Nephron (organoid): Measurements from ENCODE around the gene EFNB2.
A peak's percentile ranks its signal among the peaks of the same experiment; 100 is the strongest.

Experiments
- H3K27ac Mint-ChIP-seq, 3 experiments: 2 replicates each; pipeline ENCODE4 v1.8.0; 2020; ENCODE audit warnings: mixed read lengths in 3 of 3, mild to moderate bottlenecking in 2 of 3, moderate library complexity in 1 of 3
- H3K27me3 Mint-ChIP-seq: 2 replicates; pipeline ENCODE4 v1.8.0; 2021; ENCODE audit warnings: low read depth, mild to moderate bottlenecking, moderate library complexity, mixed read lengths
- H3K36me3 Mint-ChIP-seq: 2 replicates; pipeline ENCODE4 v1.8.0; 2020; ENCODE audit warnings: low read depth, mixed read lengths
- H3K4me1 Mint-ChIP-seq: 2 replicates; pipeline ENCODE4 v1.8.0; 2020; ENCODE audit warnings: mixed read lengths
- H3K4me3 Mint-ChIP-seq, 3 experiments: 2 replicates each; pipeline ENCODE4 v1.8.0; 2020; ENCODE audit warnings: mild to moderate bottlenecking in 3 of 3, mixed read lengths in 3 of 3, moderate library complexity in 2 of 3
- H3K9me3 Mint-ChIP-seq: 2 replicates; pipeline ENCODE4 v1.8.0; 2020; ENCODE audit warnings: mixed read lengths
- TF ChIP-seq, protein P1 (sequence below), 3 experiments: fragments of 200-600 bp; sonication (generic); IDR thresholded peaks; one replicate each; pipeline ENCODE4 v1.5.0; 2021; ENCODE audit warnings: antibody characterized with exemption in 3 of 3; ENCODE audit not compliant: unreplicated experiment in 3 of 3

The EFNB2 gene

DNA sequence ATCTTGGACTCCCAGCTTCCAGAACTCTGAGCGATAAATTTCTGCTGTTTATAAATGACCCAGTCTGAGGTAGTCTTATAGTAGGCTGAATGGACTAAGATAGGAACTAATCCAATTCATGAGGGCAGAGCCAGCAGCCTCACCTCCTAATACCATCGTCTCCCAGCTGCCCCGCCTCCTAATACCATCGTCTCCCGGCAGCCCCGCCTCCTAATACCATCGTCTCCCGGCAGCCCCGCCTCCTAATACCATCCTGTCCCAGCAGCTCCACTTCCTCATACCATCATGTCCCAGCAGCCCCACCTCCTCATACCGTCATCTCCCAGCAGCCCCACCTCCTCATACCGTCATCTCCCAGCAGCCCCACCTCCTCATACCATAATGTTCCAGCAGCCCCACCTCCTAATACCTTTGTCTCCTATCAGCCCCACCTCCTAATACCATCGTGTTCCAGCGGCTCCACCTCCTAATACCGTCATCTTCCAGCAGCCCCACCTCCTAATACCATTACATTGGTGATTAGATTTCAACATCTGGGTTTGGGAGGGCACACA lies 34.9 kb upstream of the EFNB2 start:
- TF ChIP-seq, protein P1, sequence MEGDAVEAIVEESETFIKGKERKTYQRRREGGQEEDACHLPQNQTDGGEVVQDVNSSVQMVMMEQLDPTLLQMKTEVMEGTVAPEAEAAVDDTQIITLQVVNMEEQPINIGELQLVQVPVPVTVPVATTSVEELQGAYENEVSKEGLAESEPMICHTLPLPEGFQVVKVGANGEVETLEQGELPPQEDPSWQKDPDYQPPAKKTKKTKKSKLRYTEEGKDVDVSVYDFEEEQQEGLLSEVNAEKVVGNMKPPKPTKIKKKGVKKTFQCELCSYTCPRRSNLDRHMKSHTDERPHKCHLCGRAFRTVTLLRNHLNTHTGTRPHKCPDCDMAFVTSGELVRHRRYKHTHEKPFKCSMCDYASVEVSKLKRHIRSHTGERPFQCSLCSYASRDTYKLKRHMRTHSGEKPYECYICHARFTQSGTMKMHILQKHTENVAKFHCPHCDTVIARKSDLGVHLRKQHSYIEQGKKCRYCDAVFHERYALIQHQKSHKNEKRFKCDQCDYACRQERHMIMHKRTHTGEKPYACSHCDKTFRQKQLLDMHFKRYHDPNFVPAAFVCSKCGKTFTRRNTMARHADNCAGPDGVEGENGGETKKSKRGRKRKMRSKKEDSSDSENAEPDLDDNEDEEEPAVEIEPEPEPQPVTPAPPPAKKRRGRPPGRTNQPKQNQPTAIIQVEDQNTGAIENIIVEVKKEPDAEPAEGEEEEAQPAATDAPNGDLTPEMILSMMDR (IDR thresholded peaks at IDR 0.05; ENCODE audit: unreplicated experiment in 3 of 3) = no peak
- Mint-ChIP-seq H3K4me3 (peak overlapping the region; percentile 65 to 79 (median 74)), H3K4me1 (peaks cover 25% of the 10 kb centered on the region), H3K27me3 (no peaks in the 10 kb centered on the region), H3K9me3 (no peaks in the 10 kb centered on the region), H3K27ac (peak overlapping the region in 2 of 3 experiments; percentile 33 to 41), H3K36me3 (no peaks in the 10 kb centered on the region)

DNA sequence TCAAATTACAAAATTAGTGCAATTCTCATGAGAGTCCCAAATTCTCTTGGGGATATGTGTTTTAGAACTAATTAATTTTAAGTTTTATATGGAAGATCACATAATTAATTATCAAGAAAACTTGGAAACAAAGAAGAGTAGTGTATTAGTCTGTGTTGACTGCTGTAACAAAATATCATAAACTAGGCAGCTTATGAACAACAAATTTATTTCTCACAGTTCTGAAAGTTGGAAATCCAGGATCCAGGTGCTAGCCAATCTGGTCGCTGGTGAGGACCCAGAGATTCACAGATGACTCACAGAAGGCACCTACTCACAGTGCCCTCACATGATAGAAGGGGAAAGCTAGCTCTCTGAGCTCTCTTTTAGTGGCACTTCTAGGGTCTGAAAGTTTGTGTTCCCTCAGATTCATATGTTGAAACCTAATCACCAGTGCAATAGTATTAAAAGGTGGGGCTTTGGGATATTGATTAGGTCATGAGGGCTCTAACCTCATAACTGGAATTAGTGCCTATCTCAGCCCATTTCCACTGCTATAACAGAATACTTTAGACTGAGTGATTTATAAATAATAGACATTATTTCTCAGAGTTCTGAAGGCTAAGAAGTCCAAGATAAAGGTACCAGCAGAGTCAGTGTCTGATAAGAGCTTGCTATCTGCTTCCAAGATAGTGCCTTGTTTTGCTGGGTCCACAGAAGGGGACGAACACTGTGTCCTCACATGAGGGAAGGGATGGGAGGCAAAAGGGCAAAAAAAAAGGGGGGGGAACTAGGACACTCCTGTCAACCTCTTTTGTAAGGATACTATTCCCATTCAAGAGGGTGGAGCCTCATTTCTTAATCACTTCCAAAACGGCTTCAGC lies 34.0 kb upstream of the EFNB2 start:
- no peak overlapping the region for H3K4me3 Mint-ChIP-seq
- no peaks in the 10 kb centered on the region for H3K9me3 Mint-ChIP-seq
- no peak overlapping the region for H3K27ac Mint-ChIP-seq
- peaks cover 3% of the 10 kb centered on the region for H3K36me3 Mint-ChIP-seq
- no peaks in the 10 kb centered on the region for H3K27me3 Mint-ChIP-seq
- TF ChIP-seq, protein P1 (IDR thresholded peaks at IDR 0.05; ENCODE audit: unreplicated experiment in 3 of 3) = no peak
- peaks cover 34% of the 10 kb centered on the region for H3K4me1 Mint-ChIP-seq

DNA sequence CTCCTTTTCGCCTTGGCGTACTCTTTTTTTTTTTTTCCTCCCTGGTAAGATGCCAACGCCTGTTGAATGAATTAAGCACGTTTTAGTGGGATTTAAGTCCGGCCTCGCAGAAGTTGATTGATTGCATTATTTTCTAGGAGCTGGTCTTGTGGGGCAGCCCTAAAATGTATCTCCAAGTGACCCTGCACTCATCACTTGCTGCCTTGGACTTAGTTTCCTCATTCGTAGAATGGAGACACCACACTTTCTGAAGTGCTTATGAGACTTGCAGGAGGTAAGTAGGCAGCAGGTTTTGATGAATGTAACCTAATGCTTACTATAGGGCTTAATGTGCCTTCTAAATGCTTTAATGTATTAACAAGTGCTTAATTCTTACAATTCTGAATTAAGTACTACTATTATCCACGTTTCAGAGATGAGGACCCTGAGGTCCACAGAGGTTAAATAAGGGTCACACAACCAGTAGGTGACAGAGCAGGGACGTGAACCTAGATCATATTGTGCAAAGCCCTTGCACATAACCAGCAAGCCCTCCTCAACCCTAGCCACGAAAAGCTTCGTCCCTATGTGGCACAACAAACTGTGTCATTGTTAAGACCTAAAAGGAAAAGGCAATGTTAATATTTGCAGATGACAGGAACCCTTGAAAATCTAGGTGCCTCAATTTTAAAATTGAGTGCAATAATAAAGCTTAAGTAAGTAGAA lies 33.0 kb upstream of the EFNB2 start:
- Mint-ChIP-seq H3K36me3 (peaks cover 3% of the 10 kb centered on the region), H3K9me3 (no peaks in the 10 kb centered on the region), H3K4me1 (peaks cover 37% of the 10 kb centered on the region), H3K27ac (peak overlapping the region; percentile 83 to 98 (median 98)), H3K27me3 (no peaks in the 10 kb centered on the region), H3K4me3 (peak overlapping the region; percentile 98 to 99 (median 98))
- TF ChIP-seq, protein P1 (IDR thresholded peaks at IDR 0.05; ENCODE audit: unreplicated experiment in 3 of 3) = no peak

DNA sequence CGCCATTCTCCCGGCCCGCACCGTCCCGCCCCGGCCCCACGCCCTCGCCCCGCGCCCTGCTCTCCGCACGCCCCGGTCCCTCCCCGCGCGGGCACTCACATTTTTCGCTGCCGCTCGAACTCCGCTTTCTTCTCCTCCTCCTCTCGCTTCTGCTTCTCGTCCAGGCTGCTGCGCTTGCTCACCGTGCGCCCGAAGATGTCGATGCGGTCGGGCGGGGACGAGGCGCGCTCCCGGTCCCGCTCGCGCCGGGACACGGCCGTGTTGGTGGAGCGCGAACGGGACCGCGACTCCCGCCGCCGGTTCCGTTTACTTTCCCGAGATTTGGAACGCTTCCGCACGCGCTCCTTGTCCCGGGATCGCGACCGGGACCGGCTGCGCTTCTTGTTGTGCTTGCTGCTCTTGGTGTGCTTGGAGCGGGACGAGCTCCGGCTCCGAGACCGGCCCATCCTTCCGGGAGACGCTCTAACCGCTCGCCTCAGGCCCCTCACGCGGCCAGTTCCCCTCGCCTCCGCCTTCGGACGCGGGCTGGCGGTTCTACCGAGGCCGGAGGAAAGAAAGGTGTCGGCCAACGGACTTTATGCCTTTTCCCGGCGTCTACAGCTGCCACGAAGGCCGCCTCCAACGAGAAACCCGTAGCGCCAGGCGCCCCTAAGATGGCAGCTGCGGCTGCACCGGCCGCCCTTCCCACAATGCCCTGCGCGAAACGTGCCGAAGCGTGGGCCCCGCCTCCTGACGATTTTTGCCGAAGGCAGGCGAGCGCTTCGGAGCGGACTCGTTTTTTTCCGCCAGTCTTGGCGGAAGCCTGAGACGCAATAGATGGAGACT lies 32.2 kb upstream of the EFNB2 start, which contains the start of gene ARGLU1:
Gene ARGLU1, minus strand, starts transcription at position 664 of the 825 bp plus-strand sequence. Its CDS starts 218 bp downstream, at position 446.
- Mint-ChIP-seq H3K4me1 (peaks cover 41% of the 10 kb centered on the region), H3K27ac (peak within 1 kb of the TSS; percentile 83 to 98 (median 98)), H3K27me3 (no peaks in the 10 kb centered on the region), H3K36me3 (peaks cover 3% of the 10 kb centered on the region), H3K4me3 (peak within 1 kb of the TSS; percentile 98 to 99 (median 98)), H3K9me3 (no peaks in the 10 kb centered on the region)
- TF ChIP-seq, protein P1 (IDR thresholded peaks at IDR 0.05; ENCODE audit: unreplicated experiment in 3 of 3) = no peak

DNA sequence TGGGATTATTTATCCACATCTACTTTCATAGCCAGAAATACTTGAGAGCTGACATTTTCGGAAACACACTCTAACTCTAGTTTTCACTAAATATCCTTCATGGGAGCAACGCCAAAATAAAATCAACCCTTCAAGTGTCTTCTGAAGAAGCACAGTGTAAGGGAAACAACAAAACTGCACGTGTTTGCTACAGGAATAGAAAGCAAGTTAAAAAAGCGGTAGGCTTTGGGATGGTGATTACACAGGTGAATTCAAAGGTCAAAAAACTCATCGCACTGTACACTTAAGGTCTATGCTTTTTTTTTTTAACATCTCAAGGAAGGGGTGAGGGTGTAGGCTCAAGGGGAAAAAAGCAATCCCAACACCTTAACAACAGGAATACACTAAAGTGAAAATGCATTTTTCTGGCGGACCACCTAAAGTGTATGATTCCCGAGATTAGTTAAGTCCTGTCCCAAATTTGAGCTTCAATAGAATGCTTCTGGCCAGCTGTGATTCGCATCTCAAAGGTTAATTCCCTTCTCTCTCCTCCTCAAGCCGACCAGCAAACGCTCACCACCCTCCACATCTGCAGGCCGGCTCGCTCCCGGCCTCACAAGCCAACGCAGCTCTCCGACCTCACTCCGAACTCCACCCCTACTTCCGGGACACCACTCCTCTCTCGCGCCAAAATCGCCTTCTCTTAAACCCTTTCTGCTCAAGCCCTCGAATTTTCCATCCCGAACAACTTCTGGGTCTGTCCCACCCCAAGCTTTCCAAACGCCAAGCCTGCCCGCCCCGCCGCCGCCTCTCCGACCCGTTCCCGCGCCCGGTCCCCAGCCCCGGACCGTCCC lies 31.4 kb upstream of the EFNB2 start:
- Mint-ChIP-seq H3K36me3 (peaks cover 3% of the 10 kb centered on the region), H3K27ac (peak overlapping the region; percentile 83 to 98 (median 98)), H3K4me1 (peaks cover 48% of the 10 kb centered on the region), H3K4me3 (peak overlapping the region; percentile 98 to 99 (median 98)), H3K27me3 (no peaks in the 10 kb centered on the region), H3K9me3 (no peaks in the 10 kb centered on the region)
- TF ChIP-seq, protein P1 (IDR thresholded peaks at IDR 0.05; ENCODE audit: unreplicated experiment in 3 of 3) = no peak
